ENCODE measurements around the gene ARHGAP24. TPM values are rescaled to one million over a fixed set of nuclear protein-coding genes. Genes with fewer than 3 reads are reported as not detected.

Gene ARHGAP24
- total and polyA plus RNA-seq, 2 donors from 2014 or later = 78.1 to 94.7 TPM

GRCh38 chr4:85744950-85745349, 270.0 kb downstream of the ARHGAP24 start:
- Histone ChIP-seq H3K4me1 (ENCODE audit: control insufficient read depth in 2 of 3, insufficient read depth in 2 of 3, low read depth in 1 of 3, low read length in 3 of 3) (no peaks in the 10 kb centered on the region), H3K27ac (ENCODE audit: low read depth in 2 of 2, low read length in 2 of 2) (no peak overlapping the region), H3K9ac (ENCODE audit: low read length in 3 of 3) (no peak overlapping the region), H3K27me3 (ENCODE audit: control insufficient read depth, insufficient read depth, low read length) (no peaks in the 10 kb centered on the region), H3K9me3 (ENCODE audit: control insufficient read depth in 2 of 3, insufficient read depth in 1 of 3, low read length in 3 of 3) (no peaks in the 10 kb centered on the region), H3K4me3 (ENCODE audit: low read length in 3 of 3) (no peak overlapping the region), H3K36me3 (ENCODE audit: control insufficient read depth in 2 of 3, insufficient read depth in 3 of 3, low read length in 3 of 3) (no peaks in the 10 kb centered on the region)
- DNase-seq (no peak), FAIRE-seq (no peak)
- no peak for TF ChIP-seq CTCF (IDR thresholded peaks at IDR 0.05; ENCODE audit: borderline replicate concordance, extremely low read depth, insufficient read depth)
- intact Hi-C loops (cut with DNase I) = loop anchor here (5.0 kb wide), 1 partner anchor 598 kb away; no protein-coding TSS in a partner anchor

GRCh38 chr4:85745939-85746338, 271.0 kb downstream of the ARHGAP24 start:
- Histone ChIP-seq H3K9ac (ENCODE audit: low read length in 3 of 3) (no peak overlapping the region), H3K27me3 (ENCODE audit: control insufficient read depth, insufficient read depth, low read length) (no peaks in the 10 kb centered on the region), H3K4me1 (ENCODE audit: control insufficient read depth in 2 of 3, insufficient read depth in 2 of 3, low read depth in 1 of 3, low read length in 3 of 3) (no peaks in the 10 kb centered on the region), H3K4me3 (ENCODE audit: low read length in 3 of 3) (no peak overlapping the region), H3K27ac (ENCODE audit: low read depth in 2 of 2, low read length in 2 of 2) (no peak overlapping the region), H3K36me3 (ENCODE audit: control insufficient read depth in 2 of 3, insufficient read depth in 3 of 3, low read length in 3 of 3) (no peaks in the 10 kb centered on the region), H3K9me3 (ENCODE audit: control insufficient read depth in 2 of 3, insufficient read depth in 1 of 3, low read length in 3 of 3) (no peaks in the 10 kb centered on the region)
- intact Hi-C loops (cut with DNase I) = loop anchor here (5.0 kb wide), 1 partner anchor 599 kb away; no protein-coding TSS in a partner anchor
- DNase-seq (no peak), FAIRE-seq (no peak)
- TF ChIP-seq CTCF (IDR thresholded peaks at IDR 0.05; ENCODE audit: borderline replicate concordance, extremely low read depth, insufficient read depth) = no peak

- H3K36me3 ChIP-seq (ENCODE audit: control insufficient read depth in 2 of 3, insufficient read depth in 3 of 3, low read length in 3 of 3) = no peaks in the 10 kb centered on the region
- no peak overlapping the region for H3K4me3 ChIP-seq (ENCODE audit: low read length in 3 of 3)
- no peak overlapping the region for H3K9ac ChIP-seq (ENCODE audit: low read length in 3 of 3)
- H3K9me3 ChIP-seq (ENCODE audit: control insufficient read depth in 2 of 3, insufficient read depth in 1 of 3, low read length in 3 of 3) = no peaks in the 10 kb centered on the region
- FAIRE-seq (peak; percentile 93), DNase-seq (peak in 4 of 5 donors; percentile 44 to 89 (median 72))
- intact Hi-C loops (cut with DNase I) = loop anchor here (5.0 kb wide), 1 partner anchor 601 kb away; no protein-coding TSS in a partner anchor
- H3K4me1 ChIP-seq (ENCODE audit: control insufficient read depth in 2 of 3, insufficient read depth in 2 of 3, low read depth in 1 of 3, low read length in 3 of 3) = no peaks in the 10 kb centered on the region
- no peaks in the 10 kb centered on the region for H3K27me3 ChIP-seq (ENCODE audit: control insufficient read depth, insufficient read depth, low read length)
- H3K27ac ChIP-seq (ENCODE audit: low read depth in 2 of 2, low read length in 2 of 2) = no peak overlapping the region
- peak; percentile 83 for TF ChIP-seq CTCF (IDR thresholded peaks at IDR 0.05; ENCODE audit: borderline replicate concordance, extremely low read depth, insufficient read depth)
Measured at GRCh38 chr4:85747882-85748491, 273.0 kb downstream of the ARHGAP24 start.
